T1000 (cell line): Measurements from ENCODE around the gene TYW1.
A peak's percentile ranks its signal among the peaks of the same experiment; 100 is the strongest.
"Not testable (repeated sequence)": the region's sequence is repeated elsewhere in the genome, so short reads cannot be mapped to it uniquely, and the experiment has no call there.

ENCODE experiments used
- DNase-seq: peaks from one replicate; lab custom pipeline; 2025; ENCODE audit warnings: mixed read lengths; lab: John Stamatoyannopoulos, UW

Gene TYW1

GRCh38 chr7:66996444-66997191, at the start of gene TYW1:
Gene TYW1 (plus strand): TSS chr7:66996833. CDS start chr7:66996979, 146 bp downstream.
- DNase-seq, result peak; percentile 90

GRCh38 chr7:66948480-66949109, 48.0 kb upstream of the TYW1 start:
- DNase-seq, result no peak

GRCh38 chr7:66950311-66950710, 46.3 kb upstream of the TYW1 start:
- DNase-seq, result no peak

GRCh38 chr7:66950763-66951162, 45.9 kb upstream of the TYW1 start:
- DNase-seq, result no peak

- peak; percentile 63 for DNase-seq
Measured at GRCh38 chr7:66952343-66953043, 44.1 kb upstream of the TYW1 start.

- no peak for DNase-seq
Measured at GRCh38 chr7:66953044-66953427, 43.6 kb upstream of the TYW1 start.

- DNase-seq, result no peak
Measured at GRCh38 chr7:66957595-66958290, 38.9 kb upstream of the TYW1 start.

- DNase-seq, result no peak
Measured at GRCh38 chr7:66958538-66959350, 37.9 kb upstream of the TYW1 start.

GRCh38 chr7:66960192-66960591, 36.4 kb upstream of the TYW1 start:
- DNase-seq, result no peak

GRCh38 chr7:66961096-66961495, 35.5 kb upstream of the TYW1 start:
- DNase-seq, result no peak

- DNase-seq, result no peak
Measured at GRCh38 chr7:66964411-66964810, 32.2 kb upstream of the TYW1 start.

GRCh38 chr7:66967029-66967428, 29.6 kb upstream of the TYW1 start:
- no peak for DNase-seq

GRCh38 chr7:66969001-66969400, 27.6 kb upstream of the TYW1 start:
- not testable (repeated sequence) for DNase-seq

- no peak for DNase-seq
Measured at GRCh38 chr7:66970310-66970709, 26.3 kb upstream of the TYW1 start.

GRCh38 chr7:66974986-66975590, 21.5 kb upstream of the TYW1 start:
- no peak for DNase-seq

GRCh38 chr7:66978312-66978711, 18.3 kb upstream of the TYW1 start:
- not testable (repeated sequence) for DNase-seq

- DNase-seq, result not testable (repeated sequence)
Measured at GRCh38 chr7:66979013-66979412, 17.6 kb upstream of the TYW1 start.

GRCh38 chr7:66980336-66980735, 16.3 kb upstream of the TYW1 start:
- DNase-seq, result not testable (repeated sequence)

GRCh38 chr7:66989552-66989951, 7.1 kb upstream of the TYW1 start:
- DNase-seq, result not testable (repeated sequence)

GRCh38 chr7:66994051-66994450, 2.6 kb upstream of the TYW1 start:
- DNase-seq, result not testable (repeated sequence)

GRCh38 chr7:66994691-66995049, 2.0 kb upstream of the TYW1 start:
- DNase-seq, result peak; percentile 46
